Right kidney (tissue), 9 donors: Measurements from ENCODE around the gene MGST3.
"Not testable (repeated sequence)": the region's sequence is repeated elsewhere in the genome, so short reads cannot be mapped to it uniquely, and the experiment has no call there.

ENCODE experiments used
- DNase-seq: peaks from one replicate; pipeline ENCODE4 v3.0.0-alpha.2; 2016
- long read RNA-seq, 8 donors: transcript quantifications; one replicate each; lab custom pipeline, GENCODE V29; 2026

MGST3 gene
- long read RNA-seq, donor 1, transcript MGST3-213 (1 exons, 3,101 nt): minor isoform, 7 of 381 reads
- long read RNA-seq, donor 1, transcript MGST3-205 (6 exons, 1,015 nt): major isoform, 274 of 381 reads
- long read RNA-seq, donor 1, transcript MGST3-211 (2 exons, 772 nt): minor isoform, 7 of 381 reads
- long read RNA-seq, donor 1, partial matches to known transcripts: 56 of 381 reads
- long read RNA-seq, donor 1, other reads (novel, unspliced or antisense): 27 of 381 reads
- long read RNA-seq, donor 2, transcript MGST3-211 (2 exons, 772 nt): minor isoform, 5 of 148 reads
- long read RNA-seq, donor 2, transcript MGST3-205 (6 exons, 1,015 nt): major isoform, 117 of 148 reads
- long read RNA-seq, donor 2, partial matches to known transcripts: 20 of 148 reads
- long read RNA-seq, donor 2, other reads (novel, unspliced or antisense): 0 of 148 reads
- long read RNA-seq, donor 3, transcript MGST3-205 (6 exons, 1,015 nt): major isoform, 80 of 105 reads
- long read RNA-seq, donor 3, partial matches to known transcripts: 15 of 105 reads
- long read RNA-seq, donor 3, other reads (novel, unspliced or antisense): 0 of 105 reads
- long read RNA-seq, donor 4, transcript MGST3-205 (6 exons, 1,015 nt): major isoform, 158 of 225 reads
- long read RNA-seq, donor 4, transcript MGST3-213 (1 exons, 3,101 nt): minor isoform, 8 of 225 reads
- long read RNA-seq, donor 4, partial matches to known transcripts: 45 of 225 reads
- long read RNA-seq, donor 4, other reads (novel, unspliced or antisense): 8 of 225 reads
- long read RNA-seq, donor 5, transcript MGST3-205 (6 exons, 1,015 nt): major isoform, 179 of 225 reads
- long read RNA-seq, donor 5, partial matches to known transcripts: 25 of 225 reads
- long read RNA-seq, donor 5, other reads (novel, unspliced or antisense): 10 of 225 reads
- long read RNA-seq, donor 6, transcript MGST3-205 (6 exons, 1,015 nt): major isoform, 158 of 215 reads
- long read RNA-seq, donor 6, partial matches to known transcripts: 47 of 215 reads
- long read RNA-seq, donor 6, other reads (novel, unspliced or antisense): 0 of 215 reads
- long read RNA-seq, donor 7, transcript MGST3-205 (6 exons, 1,015 nt): major isoform, 181 of 223 reads
- long read RNA-seq, donor 7, transcript MGST3-213 (1 exons, 3,101 nt): minor isoform, 7 of 223 reads
- long read RNA-seq, donor 7, partial matches to known transcripts: 25 of 223 reads
- long read RNA-seq, donor 7, other reads (novel, unspliced or antisense): 5 of 223 reads
- long read RNA-seq, donor 8, transcript MGST3-205 (6 exons, 1,015 nt): major isoform, 171 of 220 reads
- long read RNA-seq, donor 8, transcript MGST3-211 (2 exons, 772 nt): minor isoform, 5 of 220 reads
- long read RNA-seq, donor 8, partial matches to known transcripts: 19 of 220 reads
- long read RNA-seq, donor 8, other reads (novel, unspliced or antisense): 13 of 220 reads

DNA sequence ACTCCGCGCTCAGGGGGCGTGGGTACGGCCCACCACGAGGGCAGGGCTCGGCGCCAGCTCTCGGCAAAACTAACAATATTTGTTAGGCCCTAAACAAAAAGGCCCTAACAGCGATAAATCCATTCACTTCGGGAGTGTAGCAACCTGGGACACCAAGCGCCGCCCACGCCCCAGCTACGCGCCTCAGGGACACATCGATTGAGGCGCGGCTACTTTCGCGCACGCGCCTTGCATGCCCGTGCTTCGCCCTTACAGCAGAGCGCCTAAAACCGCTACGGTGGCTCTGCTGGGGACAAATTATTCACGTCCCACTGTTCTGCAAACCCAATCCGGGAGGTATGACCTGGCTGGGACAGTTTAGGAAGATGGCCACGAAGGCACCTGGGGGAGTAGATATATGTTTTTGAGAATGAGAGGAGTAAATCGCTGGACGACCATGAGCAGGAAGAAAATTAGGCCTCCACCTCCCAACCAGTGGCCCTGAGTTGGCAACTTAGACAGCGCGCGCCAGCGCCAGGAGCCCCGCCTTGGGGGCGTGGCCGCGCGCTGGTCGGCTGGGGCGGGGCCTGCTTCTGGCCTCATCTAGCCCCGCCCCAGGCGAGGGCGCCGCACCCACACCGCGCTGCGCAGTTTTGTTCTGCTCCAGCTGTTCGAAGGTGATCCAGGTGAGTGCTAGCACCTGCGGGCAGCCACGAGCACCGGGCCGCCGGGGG lies at the start of gene MGST3:
TSS of gene MGST3 (plus strand) at position 606 of the 713 bp plus-strand sequence. CDS start 18,614 bp downstream, outside the sequence.
- peak; percentile 99 for DNase-seq

DNA sequence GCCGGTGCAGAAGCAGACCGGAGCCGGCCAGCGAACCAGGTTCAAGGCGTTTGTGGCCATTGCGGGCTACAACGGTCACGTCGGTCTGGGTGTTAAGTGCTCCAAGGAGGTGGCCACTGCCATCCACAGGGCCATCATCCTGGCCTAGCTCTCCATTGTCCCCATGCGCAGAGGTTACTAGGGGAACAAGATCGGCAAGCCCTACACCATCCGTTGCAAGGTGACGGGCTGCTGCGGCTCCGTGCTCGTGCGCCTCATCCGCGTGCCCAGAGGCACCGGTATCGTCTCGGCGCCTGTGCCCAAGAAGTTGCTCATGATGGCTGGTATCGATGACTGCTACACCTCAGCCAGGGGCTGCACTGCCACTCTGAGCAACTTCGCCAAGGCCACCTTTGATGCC lies 49.1 kb upstream of the MGST3 start:
- no peak for DNase-seq

DNA sequence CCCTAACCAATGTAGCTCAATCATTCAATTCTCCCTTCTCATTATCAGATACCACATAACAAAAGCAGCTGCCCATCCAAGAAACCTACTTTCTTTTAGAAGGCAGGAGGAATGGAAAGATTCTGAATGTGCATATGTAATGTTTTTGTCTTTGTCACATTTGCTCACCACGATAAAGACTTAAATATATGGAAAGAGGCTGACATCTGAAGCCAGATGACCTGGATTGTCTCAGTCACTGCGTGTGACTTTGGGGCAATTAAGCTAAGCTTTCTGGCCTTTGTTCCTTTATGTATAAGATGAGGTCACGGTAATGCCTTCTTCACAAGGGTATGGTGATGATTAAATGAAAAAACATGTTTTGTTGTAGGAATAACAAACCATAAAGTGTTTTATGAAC lies 44.6 kb upstream of the MGST3 start:
- no peak for DNase-seq

DNA sequence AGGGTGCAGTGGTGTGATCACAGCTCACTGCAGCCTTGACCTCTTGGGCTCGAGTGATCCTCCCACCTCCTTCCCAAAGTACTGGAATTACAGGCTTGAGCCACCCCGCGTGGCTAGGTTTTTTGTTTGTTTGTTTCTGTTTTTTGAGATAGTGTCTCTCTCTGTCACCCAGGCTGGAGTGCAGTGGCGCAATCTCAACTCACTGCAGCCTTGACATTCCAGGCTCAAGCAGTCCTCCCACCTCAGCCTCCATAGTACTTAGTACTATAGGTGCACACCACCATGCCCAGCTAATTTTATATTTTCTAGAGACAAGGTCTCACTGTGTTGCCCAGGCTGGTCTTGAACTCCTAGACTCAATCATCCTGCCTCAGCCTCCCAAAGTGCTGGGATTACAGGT lies 39.6 kb upstream of the MGST3 start:
- not testable (repeated sequence) for DNase-seq

DNA sequence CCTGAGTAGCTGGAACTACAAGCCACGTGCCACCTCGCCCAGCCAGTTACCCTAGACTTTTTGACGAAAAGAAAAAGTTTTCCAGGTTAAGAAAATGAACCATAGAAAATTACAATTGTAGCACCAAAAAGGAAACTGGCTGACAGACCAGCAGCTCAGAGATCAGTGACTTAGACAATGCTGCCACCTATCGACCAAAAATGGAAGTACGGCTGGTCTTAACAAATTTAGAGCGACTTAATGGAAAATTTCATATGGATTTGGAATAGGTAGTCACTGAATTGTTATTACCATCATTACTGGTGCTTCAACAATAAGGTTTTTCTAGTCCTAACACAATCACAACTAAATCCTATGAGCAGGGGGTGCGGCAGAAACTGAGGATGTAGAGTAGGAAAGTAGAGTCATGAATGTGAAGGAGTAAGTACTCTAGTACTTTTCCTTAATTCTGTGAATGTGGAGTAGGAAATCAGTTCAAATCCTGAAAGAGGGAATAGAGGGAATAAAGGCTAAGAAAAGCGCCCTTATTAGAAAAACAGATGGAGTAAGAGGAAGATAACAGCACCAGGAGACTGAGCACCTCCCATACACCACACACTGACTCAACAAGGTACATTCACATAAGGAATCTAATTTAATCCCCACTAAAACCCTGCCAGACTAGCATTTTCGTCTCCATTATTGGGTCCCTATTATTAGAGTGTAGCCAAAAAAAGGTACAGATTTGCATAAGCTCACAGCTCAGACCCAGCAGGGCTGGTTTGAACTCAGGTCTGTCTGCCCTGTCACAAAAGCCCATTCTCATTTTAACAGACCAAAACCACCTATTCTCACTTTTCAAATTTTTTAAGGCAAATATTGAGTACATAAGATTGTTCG lies 37.9 kb upstream of the MGST3 start:
- DNase-seq: no peak

DNA sequence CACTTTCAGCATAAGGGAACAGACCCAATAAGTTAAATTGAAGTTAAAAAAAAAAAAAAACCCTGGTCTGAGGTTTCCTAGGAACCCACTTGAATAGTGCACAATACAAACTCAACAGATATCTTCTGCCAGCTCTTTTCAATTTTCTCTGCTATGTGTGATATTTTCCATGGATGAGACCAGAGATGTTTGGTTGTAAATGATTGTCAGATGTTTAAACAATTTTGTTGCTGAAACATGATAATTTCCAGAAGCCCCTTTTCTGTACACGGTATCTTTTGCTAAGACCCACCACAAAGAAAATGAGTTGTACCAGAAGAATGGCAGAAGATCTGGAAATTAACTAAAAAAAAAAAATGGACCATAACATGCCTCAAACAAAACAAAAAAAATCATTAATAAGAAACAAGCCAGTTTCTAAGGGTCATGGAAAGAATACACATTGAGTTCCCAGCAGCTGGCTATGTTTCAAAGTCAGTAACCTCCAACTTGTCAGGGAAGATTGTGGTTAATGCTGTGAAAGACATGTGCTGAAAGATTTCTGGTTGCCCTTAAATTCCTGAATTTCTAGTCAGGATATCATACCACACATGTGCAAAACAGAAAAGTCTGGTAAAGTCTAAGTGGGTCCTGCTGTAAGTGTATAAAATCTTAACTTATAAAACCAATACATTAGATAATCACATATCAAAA lies 35.6 kb upstream of the MGST3 start:
- DNase-seq: no peak

DNA sequence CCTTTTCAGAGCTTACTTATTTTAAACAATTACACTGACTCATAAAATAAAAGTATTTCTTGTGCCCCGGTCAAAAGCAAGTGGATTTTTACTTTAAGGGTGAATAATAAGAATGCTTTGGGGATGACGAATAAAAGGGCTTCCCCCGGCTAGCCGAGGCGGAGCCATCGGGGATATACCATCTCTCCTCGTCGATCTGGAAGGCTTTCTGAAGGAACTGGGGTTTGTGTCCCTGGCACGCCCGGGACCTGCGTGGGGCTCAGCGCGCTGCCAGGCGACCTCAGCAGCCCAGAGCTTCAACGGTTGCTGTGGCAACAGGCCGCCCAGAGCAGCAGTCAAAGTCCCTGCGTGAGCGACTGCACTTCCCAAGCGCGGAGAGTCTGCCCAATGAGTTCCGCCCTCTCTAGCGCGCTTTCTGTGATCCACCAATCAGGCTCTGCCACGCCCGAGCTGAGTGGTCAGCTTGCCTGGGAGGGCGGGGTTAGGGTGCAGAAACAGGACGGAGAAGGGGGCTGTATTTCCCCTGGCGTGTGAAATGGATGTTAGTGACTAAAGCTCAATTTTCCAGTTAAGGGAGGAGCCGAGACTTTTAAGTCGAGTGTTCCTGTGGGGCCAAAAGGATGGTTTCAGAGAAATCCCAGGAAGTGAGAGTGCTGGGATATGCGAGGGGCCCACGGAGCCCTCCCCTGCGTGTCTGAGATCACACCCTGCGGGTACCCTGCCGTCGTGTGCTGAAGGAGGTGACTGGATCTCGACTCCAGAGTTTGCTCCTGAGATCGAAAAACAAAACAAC lies 33.0 kb upstream of the MGST3 start:
- peak; percentile 85 for DNase-seq

DNA sequence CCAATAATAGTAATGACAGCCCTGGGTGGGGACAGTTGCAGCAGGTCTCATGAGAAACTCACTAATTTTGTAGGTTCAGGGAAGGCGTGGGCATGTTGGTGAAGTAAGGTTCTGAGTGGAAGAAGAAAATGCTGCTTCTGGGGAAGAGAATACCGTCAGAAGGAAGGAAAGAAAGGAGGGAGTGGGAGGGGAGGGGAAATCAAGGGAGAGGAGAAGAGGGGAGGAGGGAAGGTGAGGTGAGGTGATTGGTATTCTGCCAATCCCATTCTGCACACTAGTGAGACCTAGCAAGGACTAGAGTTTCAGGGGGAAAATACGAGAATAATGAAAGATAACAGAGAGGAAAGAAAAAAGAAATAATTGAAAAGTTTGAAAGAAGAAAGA lies 32.4 kb upstream of the MGST3 start:
- no peak for DNase-seq

DNA sequence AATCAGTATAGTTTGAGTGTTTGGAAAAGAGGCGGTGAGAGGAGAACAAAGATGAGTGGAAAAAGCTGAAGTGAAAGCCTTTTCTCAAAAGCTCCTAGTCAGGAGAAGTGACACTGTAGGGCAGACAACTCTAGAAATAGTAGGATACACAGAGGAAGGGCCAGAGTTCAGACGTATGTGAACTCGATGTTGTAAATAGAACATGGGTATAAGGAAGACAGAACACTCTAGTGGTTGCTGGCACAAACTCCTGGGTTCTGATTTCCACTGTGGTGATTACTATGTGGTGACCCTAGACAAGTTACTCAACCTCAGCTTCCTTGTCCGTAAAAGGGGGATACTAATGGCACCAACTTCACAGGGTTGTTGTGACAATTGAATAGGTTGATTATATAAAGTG lies 30.2 kb upstream of the MGST3 start:
- no peak for DNase-seq

DNA sequence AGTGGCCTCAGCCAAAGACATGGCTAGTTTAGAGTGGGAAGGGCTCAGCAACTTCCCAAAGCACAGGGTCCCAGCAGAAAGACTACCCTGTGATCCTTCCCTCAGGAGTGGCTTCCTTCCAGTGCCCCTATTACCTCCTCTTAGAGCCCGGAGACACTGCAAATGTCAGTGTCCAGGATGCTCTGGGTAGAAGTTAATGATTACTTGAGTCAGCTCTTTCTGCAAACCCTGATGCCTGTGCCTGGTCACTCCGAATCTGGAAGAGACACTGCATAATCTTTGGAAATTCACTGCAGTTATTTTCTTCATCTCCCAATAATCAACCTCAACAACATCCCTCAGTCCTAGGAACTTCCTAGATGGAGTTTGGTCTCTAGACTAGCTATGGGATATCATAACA lies 27.2 kb upstream of the MGST3 start:
- DNase-seq: no peak

DNA sequence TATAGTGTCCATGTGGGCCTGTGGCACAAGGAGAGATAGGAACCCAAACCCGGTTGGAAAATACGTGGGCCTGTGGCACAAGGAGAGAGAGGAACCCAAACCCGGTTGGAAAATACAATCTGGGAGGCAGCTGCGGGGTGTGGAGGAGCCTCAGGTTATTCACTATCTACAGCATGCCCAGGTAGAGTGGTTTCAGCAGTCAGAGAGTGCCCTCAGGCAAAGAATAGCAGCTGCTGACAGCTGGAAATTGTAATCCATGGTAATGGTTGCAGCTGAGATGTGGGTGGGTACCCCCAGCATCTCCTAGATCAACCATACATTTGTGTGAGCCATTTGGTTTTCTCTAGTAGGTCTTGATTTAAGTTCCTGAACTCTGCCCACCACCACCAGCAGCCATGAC lies 25.8 kb upstream of the MGST3 start:
- DNase-seq: no peak

DNA sequence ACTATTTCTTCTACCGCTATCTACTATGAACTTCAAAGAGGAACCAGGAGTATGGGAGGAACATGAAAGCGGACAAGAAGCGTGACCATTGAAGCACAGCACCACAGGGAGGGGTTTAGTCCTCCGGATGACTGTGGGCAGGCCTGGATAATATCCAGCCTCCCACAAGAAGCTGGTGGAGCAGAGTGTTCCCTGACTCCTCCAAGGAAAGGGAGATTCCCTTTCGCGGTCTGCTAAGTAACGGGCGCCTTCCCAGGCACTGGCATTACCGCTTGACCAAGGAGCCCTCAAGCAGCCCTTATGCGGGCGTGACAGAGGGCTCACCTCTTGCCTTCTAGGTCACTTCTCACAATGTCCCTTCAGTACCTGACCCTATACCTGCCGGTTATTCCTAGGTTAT lies 24.4 kb upstream of the MGST3 start:
- not testable (repeated sequence) for DNase-seq

DNA sequence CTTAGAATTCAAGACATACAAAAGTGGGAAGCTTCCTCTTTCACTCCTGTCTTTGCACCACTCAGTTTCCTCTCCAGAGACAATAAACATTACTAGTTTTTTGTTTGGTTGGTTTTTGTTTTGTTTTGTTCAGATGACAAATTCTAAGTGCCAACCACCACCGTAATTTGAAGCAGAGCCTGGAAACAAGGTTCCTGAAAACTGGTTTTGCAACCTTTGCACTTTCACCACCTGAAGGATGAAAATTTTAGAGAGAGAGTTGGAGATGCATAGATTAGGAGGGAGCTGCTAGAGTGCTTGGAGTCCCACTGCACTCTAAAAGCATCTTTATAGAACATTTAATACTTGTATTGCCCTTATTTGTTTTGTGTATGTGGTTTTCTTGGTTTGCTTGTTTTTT lies 20.2 kb upstream of the MGST3 start:
- no peak for DNase-seq

DNA sequence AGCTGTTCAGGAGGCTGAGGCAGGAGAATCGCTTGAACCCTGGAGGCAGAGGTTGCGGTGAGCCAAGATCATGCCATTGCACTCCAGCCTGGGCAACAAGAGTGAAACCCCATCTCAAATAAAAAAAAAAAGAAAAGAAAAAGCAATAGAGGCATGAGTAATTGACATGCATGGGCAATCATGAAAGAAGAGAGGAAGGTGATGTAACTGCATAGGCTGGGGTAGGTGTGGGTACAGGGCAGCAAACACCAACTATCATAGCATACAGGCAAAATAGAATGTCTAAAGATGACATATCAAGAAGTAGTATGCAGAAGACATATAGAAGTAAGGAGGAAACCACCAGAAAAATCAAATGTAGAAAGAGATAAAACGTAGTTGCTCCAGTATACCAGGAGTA lies 19.0 kb upstream of the MGST3 start:
- no peak for DNase-seq

DNA sequence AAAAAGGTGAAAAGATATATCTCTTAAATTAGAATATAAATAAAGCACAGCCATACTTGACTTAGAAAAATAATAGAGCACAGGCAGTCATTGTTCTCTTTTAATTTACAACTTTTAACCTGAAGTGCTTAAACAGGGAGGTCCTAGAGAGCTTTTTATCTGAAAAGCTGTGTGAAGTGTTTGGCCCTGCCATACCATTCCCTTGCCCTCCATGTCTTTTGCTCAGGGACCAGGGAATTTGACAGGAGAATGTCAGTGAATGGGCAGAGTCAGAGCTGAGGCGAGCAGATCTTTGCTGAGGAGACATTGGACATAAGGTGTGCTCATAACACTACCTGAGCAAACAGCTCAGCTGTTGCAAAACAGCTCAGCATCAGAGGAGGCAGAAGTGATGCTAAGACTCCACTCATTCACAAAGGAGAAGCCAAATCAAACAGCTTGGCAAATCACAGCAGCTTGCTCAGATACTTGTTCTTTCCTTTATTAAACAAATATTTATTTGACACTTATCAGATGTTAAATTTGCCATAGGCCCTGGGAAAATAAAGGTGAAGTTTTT lies 14.9 kb upstream of the MGST3 start:
- no peak for DNase-seq

DNA sequence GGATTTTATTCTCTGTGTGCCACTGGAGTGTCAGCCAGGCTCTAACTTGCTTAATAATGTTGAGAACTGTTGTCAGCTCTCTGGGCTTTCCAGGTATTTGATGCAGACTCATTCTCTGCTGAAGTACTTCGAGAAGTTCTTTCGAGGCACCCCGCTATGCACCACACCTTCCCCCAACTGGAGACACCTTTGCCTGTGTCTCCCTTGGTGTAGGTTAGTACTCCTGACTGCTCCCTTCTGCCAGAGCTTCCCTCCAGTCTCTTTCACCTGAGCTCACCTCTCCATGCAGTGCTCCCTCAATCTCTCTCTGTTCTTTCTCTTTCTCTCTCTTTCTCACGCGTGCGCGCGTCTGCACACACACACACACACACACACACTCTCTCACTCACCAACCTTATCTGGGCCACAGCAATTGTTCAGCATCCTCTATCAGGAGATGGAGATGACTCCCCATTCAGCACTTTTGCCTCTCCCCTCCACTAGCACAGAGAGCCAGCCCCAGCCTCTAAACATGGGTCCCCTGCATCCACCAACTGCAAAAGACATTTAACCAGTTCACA lies 14.0 kb upstream of the MGST3 start:
- DNase-seq: no peak

DNA sequence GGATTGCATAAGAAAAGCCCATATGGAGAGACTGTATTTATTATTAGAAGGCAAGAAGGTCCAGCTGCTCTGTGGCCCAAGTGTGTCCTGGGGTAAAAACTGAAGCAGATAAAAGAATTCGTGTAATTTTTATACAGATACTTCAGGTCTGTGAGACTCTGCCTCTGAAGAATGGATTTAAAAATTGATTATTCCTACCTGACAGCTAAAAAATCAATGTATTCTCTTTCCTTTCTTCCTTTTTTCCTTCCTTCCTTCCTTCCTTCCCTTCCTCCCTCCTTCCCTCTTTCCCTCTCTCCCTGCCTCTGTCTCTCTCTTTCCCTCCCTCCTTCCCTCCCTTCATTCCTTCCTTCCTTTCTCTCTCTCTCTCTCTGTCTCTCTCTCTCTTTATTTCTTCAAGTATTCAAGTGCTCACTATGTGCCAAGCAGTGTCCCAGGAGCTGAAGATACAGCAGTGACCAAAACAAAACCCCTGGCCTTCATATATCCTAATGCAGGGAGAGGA lies 11.3 kb upstream of the MGST3 start:
- DNase-seq: no peak

DNA sequence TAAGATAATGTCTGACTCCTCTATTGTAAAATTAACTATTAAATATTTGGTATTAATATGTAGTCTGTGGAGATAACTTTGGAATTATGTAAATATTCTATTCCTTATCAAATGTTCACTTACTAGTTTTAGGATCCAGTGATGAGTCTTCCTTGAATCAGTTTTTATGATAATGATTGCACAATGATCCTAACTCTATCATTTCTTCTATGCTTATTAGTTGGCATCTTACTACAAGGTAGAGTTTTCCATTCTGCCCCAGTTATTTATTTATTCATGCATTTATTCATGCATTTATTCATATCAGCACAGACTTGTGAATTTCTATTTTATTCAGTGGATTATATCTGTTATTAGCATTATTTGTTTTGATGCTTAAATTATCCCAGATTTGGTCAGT lies 7.4 kb upstream of the MGST3 start:
- no peak for DNase-seq
